Activated T-cell treated with anti-CD3 and anti-CD28 coated beads for 48 hours (primary cell): Measurements from ENCODE around the gene AURKB.
A peak's percentile ranks its signal among the peaks of the same experiment; 100 is the strongest.
"Not testable (repeated sequence)": the region's sequence is repeated elsewhere in the genome, so short reads cannot be mapped to it uniquely, and the experiment has no call there.

Source experiments
- DNase-seq: peaks from one replicate; pipeline ENCODE4 v3.0.0-alpha.2; 2020; ENCODE audit warnings: low read depth

Gene AURKB

DNA sequence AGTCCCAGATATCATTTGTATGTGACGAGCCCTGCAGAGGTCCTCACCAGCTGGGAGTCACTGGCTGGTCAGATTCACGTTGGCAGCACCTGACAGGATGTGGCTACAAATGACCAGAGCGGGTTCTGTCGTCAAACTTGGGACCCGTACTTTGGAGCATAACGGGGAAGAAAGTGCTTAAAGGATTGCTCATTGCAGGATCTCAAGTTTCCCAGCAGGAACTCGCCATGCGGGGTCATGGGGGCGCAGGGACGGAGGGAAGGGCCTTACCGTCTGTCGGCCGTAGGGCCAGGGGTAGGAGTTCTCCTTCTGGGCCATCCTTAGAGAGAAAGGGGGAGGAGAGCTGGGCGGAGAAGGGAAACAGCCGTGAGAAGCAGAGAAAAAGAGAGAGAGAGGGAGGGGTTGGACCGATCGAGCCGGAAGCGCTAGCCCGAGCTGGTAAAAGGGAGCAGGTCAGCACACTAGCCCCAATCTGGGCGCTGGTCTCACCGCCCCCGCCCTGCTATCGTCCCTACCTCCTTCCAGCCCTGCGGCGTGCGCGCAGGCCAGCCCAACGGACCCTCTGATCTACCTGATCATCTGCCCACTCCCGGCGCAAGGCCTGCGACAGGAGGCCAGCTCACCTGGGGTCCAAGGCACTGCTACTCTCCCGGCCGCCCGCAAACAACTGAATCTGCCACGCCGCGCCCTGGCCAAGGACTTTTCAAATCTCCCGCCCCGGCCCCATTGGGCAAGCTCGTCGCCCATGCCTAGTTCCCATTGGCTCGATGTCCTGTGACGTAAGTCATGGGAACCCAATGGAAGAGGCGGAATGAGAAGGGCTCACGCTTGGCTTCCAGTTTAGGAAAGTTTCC lies at the start of gene AURKB:
AURKB (minus strand) TSS at position 669 of the 854 bp plus-strand sequence; CDS start at position 318, 351 bp downstream.
- peak; percentile 86 for DNase-seq

DNA sequence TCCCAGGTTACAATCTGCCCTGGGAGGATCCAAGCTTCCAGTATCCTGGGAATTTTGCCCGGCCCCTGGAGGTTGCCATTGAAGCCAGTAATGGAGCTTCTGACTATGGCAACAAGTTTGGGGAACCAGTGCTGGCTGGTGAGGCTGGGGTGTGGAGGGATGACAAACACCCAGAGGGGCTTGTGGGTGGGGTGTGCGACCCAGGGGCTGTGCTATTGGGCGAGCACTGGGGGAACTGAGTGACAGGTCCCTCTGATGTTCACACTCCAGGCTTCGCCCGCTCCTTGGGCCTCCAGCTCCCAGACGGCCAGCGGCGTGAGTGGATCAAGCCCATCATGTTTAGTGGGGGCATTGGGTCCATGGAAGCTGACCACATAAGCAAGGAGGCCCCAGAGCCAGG lies 47.4 kb upstream of the AURKB start:
- no peak for DNase-seq

DNA sequence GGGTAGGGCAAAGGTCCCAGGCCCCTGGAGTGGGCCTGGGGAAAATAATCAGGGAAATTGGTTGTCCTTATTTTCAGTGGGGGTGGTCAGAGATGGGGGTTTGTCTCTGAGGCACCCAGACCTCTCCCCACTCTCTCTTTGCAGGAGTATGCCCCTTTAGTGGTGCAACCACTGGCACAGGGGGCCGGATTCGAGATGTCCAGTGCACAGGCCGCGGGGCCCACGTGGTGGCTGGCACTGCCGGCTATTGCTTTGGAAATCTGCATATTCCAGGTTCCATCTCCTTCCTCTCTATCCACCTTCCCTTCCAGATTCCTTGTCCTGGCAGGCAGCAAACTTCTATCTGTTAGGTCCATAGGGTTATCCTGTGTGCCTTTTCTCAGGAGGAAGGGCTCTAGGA lies 46.3 kb upstream of the AURKB start:
- no peak for DNase-seq

DNA sequence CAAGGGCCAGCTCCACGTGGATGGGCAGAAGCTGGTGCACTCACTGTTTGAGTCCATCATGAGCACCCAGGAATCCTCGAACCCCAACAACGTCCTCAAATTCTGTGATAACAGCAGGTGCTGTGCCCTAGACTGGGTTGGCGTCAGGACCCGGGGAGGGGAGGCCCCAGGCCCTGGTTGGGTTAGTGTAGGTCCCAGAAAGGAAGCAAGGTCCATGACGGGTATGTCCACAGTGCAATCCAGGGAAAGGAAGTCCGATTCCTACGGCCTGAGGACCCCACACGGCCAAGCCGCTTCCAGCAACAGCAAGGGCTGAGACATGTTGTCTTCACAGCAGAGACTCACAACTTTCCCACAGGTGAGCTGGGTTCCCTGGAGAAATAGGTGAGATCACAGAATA lies 45.9 kb upstream of the AURKB start:
- no peak for DNase-seq

DNA sequence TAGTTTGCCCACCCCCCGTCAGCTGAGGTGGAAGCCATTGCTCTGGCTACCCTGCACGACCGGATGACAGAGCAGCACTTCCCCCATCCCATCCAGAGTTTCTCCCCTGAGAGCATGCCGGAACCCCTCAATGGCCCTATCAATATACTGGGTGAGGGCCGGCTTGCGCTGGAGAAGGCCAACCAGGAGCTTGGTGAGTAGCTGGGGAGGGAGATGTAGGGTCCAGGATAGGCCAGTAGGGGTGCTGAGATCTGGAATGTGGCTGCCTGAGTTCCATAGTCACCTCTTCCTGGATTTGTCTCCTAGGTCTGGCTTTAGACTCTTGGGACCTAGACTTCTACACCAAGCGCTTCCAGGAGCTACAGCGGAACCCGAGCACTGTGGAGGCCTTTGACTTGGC lies 45.1 kb upstream of the AURKB start:
- no peak for DNase-seq

DNA sequence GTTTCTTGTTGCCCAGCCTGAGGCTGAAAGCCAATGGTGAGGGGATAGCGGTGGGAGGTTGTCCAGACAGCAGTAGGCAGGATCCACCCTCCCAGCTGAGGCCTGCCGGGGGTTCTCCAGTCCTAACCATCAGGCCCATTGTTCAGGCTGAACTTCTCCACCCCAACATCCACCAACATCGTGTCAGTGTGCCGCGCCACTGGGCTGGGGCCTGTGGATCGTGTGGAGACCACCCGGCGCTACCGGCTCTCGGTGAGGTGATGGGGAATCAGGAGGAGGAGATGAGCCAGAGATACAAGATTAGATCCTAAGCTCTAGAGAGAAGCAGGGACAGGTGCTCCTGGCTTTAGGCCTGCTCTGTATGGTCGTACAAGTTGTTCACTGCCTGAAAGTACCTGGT lies 44.5 kb upstream of the AURKB start:
- DNase-seq: no peak

DNA sequence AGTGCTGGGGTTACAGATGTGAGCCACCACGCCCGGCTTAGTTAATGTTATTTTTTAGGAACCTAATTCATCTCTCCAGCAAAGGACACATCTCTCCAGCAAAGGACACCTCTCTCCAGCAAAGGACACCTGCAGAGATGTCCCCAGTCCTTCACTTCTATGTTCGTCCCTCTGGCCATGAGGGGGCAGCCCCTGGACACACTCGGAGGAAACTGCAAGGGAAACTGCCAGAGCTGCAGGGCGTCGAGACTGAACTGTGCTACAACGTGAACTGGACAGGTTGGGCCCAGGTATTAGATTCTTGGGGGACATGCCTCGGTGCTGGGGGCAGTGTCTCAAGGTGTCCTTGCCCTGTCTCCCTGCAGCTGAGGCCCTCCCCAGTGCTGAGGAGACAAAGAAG lies 43.4 kb upstream of the AURKB start:
- no peak for DNase-seq

DNA sequence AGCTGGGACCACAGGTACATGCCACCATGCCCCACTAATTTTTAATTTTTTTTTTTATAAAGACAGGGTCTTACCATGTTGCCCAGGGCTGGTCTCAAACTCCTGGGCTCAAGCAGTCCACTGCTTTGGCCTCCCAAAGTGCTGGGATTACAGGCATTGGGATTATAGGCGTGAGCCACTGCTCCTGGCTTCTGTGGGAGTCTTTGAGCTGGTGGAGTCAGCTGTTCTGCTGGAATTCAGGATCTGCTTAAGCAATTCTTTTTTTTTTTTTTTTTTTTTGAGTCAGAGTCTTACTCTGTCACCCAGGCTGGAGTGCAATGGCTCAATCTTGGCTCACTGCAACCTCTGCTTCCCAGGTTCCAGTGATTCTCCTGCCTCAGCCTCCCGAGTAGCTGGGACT lies 41.0 kb upstream of the AURKB start:
- DNase-seq: not testable (repeated sequence)

DNA sequence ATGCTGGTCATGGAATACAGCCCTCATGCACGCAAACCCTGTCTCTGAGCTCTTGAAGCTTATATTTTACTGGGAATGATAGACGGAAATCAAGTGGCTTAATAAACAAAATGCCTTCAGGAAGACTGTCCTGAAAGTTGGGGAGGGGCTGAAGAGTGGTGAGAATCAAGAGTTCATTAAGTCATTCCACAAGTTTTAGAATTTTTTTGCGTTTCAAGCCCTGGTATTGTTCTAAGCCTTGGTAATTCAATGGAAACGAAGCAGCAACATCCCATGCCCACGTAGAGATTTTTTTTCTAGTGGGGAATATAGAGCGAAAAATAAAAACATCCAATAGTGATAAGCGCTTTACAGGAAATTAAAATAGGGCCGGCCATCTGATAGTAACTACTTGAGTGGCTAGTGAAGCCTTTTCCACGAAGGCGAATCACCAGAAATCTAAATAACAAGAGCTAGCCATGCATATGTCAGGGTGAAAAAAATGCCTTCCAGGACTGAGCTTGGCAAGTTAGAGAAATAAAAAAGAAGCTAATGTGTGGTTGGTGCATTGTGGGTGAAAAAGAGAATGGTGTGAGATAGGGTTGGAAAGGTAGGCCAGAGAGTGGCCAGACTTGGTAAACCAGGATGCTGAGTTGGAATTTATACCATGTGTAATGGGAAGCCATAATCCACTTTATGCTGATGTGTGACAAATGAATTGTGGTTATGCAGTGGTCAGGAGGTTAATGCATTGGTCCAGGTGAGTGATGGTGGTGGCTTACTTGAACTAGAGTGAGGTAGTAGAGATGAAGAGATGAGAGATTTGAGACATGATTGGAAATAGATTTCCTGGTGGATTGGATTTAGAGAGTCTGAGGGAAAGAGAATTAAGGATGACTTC lies 39.5 kb upstream of the AURKB start:
- no peak for DNase-seq

DNA sequence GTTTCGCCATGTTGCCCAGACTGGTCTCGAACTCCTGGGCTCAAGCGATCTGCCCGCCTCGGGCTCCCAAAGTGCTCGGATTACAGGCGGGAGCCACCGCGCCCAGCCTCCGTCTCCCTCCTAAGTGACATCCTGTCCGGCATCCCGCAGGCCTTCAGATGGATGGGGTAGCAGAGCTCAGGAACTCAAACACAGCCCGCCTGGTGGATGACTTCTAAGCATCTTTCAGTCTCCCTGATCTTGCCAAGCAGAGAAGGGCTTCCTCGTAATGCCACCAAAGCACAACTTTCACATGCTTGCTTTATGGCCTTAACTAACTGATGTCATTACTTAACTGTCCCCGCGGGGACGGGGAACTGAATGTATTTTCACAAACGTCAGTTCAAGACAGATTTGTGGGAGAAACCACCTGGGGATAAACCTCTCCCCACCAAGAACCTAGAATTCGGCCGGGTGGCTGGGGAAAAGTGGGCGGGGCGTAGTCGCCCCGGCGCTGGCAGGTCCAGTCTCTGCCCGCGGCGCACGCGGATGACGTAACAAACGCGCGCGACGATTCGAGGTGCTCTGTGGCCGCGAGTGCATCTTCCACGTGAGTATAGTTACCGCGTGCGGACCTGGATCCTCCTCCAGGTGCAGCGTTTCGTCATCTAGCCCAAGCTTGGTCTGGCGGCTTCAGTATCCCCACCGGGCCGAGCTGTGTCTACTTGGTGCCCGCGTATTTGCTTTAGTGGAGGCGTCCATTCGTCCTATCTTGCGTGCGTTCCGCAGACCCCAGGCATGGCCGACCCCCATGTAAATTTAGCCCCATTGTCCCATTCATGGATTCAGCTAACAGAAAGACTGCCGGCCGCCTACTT lies 38.6 kb upstream of the AURKB start, which contains the start of gene PFAS:
PFAS (plus strand) TSS at position 539 of the 857 bp plus-strand sequence. CDS start 4,649 bp downstream, outside the sequence.
- peak; percentile 98 for DNase-seq

DNA sequence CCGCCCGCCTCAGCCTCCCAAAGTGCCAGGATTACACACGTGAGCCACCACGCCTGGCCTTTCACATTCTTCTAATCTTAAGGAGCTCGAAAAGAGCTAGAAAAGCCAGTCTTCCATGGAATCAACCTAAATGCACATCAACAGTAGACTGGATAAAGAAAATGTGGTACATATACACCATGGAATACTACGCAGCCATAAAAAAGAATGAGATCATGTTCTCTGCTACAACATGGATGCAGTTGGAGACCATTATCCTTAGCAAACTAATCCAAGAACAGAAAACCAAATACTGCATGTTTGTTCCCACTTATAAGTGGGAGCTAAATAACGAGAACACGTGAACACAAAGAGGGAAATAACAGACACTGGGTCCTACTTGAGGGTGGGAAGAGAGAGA lies 34.4 kb upstream of the AURKB start:
- no peak for DNase-seq

DNA sequence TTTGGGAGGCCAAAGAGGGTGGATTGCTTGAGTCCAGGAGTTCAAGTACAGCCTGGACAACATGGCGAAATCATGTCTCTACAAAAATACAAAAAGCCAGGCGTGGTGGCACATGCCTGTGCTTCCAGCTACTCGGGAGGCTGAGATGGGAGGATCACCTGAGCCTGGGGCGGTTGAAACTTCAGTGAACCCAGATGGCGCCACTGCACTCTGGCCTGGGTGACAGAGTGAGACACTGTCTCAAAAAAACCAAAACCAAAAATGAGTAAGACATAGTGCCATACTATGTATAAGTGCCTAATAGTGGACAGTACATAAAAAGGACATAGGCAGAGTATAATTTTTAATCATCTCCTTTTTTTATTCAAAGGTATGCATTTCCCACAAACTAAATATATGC lies 33.5 kb upstream of the AURKB start:
- no peak for DNase-seq

DNA sequence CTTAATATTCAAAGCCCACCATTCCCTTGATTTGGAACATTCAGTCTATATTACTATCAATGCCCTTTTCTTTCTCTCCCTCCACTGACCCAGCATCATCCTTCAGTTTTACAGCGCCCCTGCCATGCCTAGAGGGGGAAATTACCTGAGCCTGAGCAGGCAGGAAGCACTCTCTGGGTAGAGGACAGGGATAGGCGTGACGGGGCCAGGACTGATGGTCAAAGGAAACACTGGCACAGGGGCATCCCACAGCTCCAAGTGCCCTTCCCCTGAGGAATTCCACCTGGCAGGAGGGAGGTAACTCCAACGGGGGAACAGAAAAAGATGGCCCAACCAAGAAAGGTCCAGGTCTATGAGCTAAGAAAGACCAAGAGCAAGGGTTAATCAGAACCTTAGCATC lies 27.5 kb upstream of the AURKB start:
- DNase-seq: no peak

DNA sequence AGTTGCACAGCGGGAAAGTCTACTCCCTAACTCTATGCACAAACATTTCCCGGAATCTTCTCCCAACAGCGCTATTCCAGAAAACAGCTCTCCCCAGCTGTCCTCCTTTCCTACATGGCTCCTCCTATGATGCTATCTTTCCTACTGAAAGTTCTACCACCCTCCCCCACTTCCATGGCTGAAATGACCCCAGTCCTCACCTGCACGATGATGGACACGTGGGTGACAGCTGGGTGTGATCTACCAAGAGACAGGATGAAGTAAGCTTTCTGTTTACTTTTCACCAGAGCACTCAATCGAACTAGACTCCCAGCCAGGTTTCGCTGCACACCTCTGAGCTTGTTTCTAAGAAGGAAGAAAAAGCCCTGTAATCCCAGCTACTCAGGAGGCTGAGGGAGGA lies 26.8 kb upstream of the AURKB start:
- no peak for DNase-seq

DNA sequence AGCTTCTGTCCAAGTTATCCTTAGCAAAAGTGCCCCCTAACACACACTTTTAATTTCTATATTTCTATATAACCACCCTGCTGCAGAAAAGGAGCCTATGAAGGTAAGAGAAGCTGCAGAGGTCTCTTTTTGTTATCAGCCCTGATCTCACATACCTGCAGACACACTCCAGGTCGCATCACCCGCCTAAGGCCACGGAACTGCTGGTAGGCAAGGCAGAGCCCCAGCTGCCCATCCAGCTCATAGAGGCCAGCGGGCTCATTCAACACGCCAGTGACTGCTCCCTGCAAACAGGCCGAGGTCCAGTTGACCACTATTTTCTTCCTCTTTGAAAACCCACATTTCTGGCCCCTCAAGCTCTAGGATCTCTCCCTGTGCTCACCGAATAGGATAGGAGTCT lies 25.3 kb upstream of the AURKB start:
- no peak for DNase-seq

DNA sequence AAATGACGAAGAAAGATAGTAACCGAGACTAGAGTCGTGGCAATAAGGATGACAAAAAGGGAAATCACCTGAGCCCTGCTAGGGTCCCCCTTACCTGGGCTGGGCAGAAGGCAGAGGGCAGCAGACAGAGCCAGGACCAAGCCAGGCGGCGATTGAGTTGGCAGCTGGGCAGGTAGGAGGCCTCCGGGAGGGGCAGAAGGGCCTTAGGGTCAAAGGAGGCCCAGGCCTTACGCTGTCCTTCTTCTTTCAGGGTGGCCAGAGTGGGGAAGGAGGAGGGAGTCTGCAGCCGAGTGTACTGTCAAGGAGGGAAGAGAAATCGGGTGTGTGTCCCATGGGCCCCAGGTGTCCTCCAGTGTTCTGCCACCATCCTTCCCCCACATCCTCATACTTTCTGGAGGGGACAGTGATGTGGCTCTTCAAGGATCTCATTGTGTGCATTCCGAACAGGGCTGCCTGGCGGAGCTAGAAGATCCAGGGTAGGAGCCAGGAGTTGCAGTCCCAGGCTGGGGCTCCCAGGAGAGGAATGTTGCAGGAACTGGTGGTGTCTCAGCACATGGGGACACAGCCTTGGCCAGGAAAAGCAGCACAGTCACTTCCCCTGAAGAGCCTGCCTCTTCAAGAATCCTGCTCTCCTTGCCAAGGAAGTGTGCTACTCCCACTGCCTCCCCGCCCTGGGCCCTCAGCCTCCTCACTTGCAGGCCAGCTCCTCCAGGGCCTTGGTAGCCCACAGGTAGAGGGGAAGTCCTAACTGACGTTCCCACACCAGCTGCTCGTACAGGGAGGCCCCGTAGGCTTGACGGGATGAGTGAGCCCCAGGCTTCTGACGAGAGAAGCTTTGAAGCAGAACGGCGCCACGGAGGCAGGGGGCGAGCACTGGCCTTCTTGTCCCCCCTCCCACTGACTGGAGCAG lies 24.2 kb upstream of the AURKB start:
- DNase-seq: no peak

DNA sequence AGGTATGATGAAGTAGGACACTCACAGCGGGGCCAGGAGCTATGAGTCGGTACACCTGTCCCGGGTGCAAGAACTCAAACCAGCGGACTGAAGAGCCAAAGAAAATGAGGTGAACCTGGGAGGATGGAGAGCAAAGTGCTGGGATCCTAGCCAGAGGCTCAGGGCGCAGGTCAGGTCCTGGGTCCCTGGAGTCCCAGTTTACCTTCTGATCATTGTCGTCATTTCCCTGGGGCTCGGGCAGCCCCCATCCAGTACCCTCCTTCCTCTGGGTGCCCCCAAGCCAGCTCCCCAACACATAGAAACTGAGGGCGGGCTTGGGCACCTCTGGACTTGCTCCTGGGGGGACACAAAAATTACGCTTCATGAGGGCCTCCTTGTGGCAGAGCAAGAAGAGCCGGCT lies 21.3 kb upstream of the AURKB start:
- DNase-seq: no peak

DNA sequence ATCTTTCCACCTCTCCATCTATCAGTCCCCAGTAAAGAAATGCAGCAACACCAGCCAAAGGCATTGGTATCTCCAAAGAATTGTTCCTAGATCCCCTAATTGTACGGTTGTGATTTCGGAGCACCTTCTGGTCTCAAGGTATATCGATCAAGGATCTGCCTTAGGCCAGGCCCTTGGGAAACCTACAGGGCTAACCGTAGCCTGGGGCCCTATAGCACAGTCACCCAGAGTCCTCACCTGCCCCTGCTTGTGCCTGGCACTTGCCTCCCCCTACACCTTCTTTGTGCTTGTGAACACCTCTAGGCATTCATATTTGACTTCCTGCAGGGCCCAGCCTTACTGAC lies 16.8 kb upstream of the AURKB start:
- no peak for DNase-seq

DNA sequence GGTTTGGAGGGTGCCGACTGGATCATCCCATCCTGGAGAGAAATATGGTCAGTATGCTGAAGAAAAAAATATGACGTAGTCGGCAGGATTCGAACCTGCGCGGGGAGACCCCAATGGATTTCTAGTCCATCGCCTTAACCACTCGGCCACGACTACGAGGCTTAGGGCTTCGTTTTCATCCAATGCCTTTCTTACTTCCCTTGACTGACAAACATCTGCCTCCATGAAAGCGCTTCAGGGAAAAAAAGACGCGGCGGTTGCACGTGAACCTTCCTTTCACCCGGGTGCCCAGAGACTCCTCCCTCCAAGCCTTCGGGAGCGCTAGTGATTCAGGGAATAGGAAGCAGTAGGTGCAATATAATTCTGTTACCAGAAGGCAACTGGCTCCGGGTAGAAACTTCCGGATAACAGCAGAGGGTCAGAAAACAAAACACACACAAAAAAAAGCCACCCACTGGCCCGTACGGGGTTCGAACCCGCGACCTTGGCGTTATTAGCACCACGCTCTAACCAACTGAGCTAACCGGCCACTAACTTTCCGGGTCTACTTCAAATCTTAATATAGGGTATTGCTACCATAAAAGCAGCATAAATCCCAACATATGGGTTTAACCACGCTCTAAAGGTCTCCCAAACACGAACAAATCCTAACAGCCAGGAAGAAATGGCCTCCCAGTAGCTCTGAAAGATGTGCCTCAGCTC lies 16.3 kb upstream of the AURKB start:
- DNase-seq: peak; percentile 60

DNA sequence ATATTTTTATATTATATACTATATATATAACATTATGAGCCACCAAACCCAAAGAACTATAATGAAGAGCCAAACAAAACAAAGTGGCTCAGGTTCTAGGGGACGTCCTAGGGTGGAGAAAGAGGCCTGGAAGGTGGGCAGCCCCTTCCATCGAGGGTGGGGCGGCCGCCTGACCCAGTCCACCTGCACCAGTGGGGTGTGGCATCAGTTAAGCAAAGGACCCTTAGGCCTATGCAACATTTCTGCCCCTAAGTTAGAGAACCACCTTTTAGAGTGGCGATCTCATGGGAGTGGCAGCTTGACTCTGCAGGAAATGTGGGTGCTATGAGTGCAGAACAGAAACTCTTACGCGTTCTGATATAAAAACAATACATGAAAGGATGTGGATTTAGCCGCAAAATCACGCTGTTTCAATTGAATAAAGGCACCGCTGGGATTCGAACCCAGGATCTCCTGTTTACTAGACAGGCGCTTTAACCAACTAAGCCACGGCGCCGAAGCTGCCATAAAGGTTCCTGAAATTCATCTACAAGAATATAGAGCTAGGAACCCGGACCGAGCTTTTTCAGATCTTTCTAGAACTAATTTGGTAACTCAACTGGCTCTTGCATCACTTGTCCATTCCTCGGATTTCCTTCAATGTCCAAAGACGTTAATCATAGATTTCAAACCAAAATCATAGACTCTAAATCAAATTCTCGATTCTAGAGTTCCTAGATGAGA lies 15.6 kb upstream of the AURKB start:
- DNase-seq: peak; percentile 75
